Vagina (tissue), 2 donors: ENCODE measurements around the gene PELI2.

Experiments
- CTCF ChIP-seq, 3 experiments: fragments of 450-650 bp in 2 of 3; fragments of 200-600 bp in 1 of 3; sonication (generic) in 1 of 3; IDR thresholded peaks; one replicate each; pipeline ENCODE4 v1.5.1; 2017 to 2019; ENCODE audit warnings: antibody characterized with exemption in 3 of 3, mild to moderate bottlenecking in 2 of 3, moderate library complexity in 2 of 3
- POLR2A ChIP-seq, 2 donors: fragments of 450-650 bp; IDR thresholded peaks; one replicate each; pipeline ENCODE4 v1.6.1; 2017; ENCODE audit warnings: antibody characterized with exemption in 2 of 2, mild to moderate bottlenecking in 2 of 2, moderate library complexity in 2 of 2

GRCh38 chr14:56290195-56290594 lies 172.0 kb downstream of the PELI2 start:
- TF ChIP-seq POLR2A (IDR thresholded peaks at IDR 0.05), result no peak
- no peak for TF ChIP-seq CTCF (IDR thresholded peaks at IDR 0.05)
